ENCODE results near the gene CHRNB4. TPM values are rescaled to one million over a fixed set of nuclear protein-coding genes. Genes with fewer than 3 reads are reported as not detected.
A peak's percentile ranks its signal among the peaks of the same experiment; 100 is the strongest.

Gene CHRNB4
- total and polyA plus RNA-seq, 2 of the 8 experiments (the other 6 are each of a cell fraction or from before 2014, with no cell fraction given), result 2.4 to 4.5 TPM

GRCh38 chr15:78651007-78651406 is 10.0 kb upstream of the CHRNB4 start:
- H3K23ac ChIP-seq (ENCODE audit: insufficient read length), result no peak overlapping the region
- H3K9me3 ChIP-seq (ENCODE audit: insufficient read depth in 2 of 2, low read depth in 1 of 2, low read length in 1 of 2), result no peaks in the 10 kb centered on the region
- H4K20me1 ChIP-seq (replicated peaks in 1 of 2; ENCODE audit: control insufficient read depth in 1 of 2, insufficient read depth in 2 of 2, low read length in 2 of 2), result no peaks in the 10 kb centered on the region
- no peak overlapping the region for H2BK120ac ChIP-seq (replicated peaks; ENCODE audit: low read depth, low read length)
- H4K5ac ChIP-seq (ENCODE audit: insufficient read length, low read depth, low read length), result no peak overlapping the region
- no peak overlapping the region for H2BK15ac ChIP-seq (ENCODE audit: low read length)
- H4K91ac ChIP-seq (replicated peaks; ENCODE audit: insufficient read length, low read length), result no peak overlapping the region
- no peaks in the 10 kb centered on the region for H3K79me2 ChIP-seq (ENCODE audit: control insufficient read depth in 1 of 2, insufficient read depth in 2 of 2, low read length in 2 of 2)
- no peak overlapping the region for H3K27ac ChIP-seq (ENCODE audit: low read depth, low read length)
- no peaks in the 10 kb centered on the region for H3K23me2 ChIP-seq (ENCODE audit: low read depth, low read length)
- no peak overlapping the region for H3K4me2 ChIP-seq (ENCODE audit: insufficient read depth in 1 of 2, low read depth in 2 of 2, low read length in 2 of 2)
- DNase-seq (ENCODE audit: low read depth in 1 of 2, low spot score in 2 of 2), result no peak
- no peaks in the 10 kb centered on the region for H3K4me1 ChIP-seq (replicated peaks in 1 of 4; ENCODE audit: control insufficient read depth in 3 of 4, insufficient read depth in 4 of 4, low read length in 3 of 4)
- no peak overlapping the region for H2AK5ac ChIP-seq (ENCODE audit: low read depth, low read length)
- H3K79me1 ChIP-seq (ENCODE audit: low read depth, low read length), result no peaks in the 10 kb centered on the region
- WGBS, 2 experiments (ENCODE audit: extremely low coverage in 1 of 2, insufficient coverage in 1 of 2, insufficient read length in 1 of 2, insufficient replicate concordance in 2 of 2, low coverage in 1 of 2, low lambda C conversion rate in 2 of 2, missing lambda C conversion rate in 1 of 2), result 85% methylated on average over 3 of the region's 3 CpGs; no CpG with 5 or more reads in 1 of the 2 experiments
- no peak overlapping the region for H2BK12ac ChIP-seq (ENCODE audit: low read depth, low read length)
- H3K27me3 ChIP-seq (replicated peaks in 1 of 4; ENCODE audit: control insufficient read depth in 3 of 4, extremely low read depth in 1 of 4, insufficient read depth in 3 of 4, low read length in 3 of 4), result no peaks in the 10 kb centered on the region
- FAIRE-seq, result no peak
- no peak overlapping the region for H2AFZ ChIP-seq (ENCODE audit: low read length)
- H3K14ac ChIP-seq (ENCODE audit: insufficient read length), result no peak overlapping the region
- no peak overlapping the region for H3K4me3 ChIP-seq (ENCODE audit: extremely low read depth in 1 of 4, insufficient read depth in 2 of 4, low read depth in 3 of 4, low read length in 4 of 4)
- ChIA-PET POLR2A (ENCODE audit: partially characterized antibody) (interaction anchor here (0.8 to 2.1 kb wide), 2 partner anchors 9 to 13 kb away, joined by 3 to 7 read pairs; partner anchors contain the start of gene CHRNB4), CTCF (ENCODE audit: partially characterized antibody) (interaction anchor here (0.7 to 5.6 kb wide), 6 partner anchors 11 to 100 kb away, joined by 3 to 44 read pairs (median 4); partner anchors contain the start of gene CHRNB4)
- H4K8ac ChIP-seq (ENCODE audit: extremely low read depth, insufficient read depth, low read length), result peak overlapping the region; percentile 41; the same call in 1 of the 2 replicates
- H3K36me3 ChIP-seq (ENCODE audit: control insufficient read depth in 2 of 4, insufficient read depth in 4 of 4, low read length in 3 of 4), result no peaks in the 10 kb centered on the region
- H3K56ac ChIP-seq (replicated peaks; ENCODE audit: insufficient read length, low read depth, low read length), result no peak overlapping the region
- no peak overlapping the region for H2BK20ac ChIP-seq (ENCODE audit: low read length)
- no peak overlapping the region for H3K9ac ChIP-seq (replicated peaks in 1 of 4; ENCODE audit: extremely low read depth in 1 of 4, low read depth in 3 of 4, low read length in 3 of 4)
- no peak overlapping the region for H3K4ac ChIP-seq (replicated peaks; ENCODE audit: insufficient read length, low read depth, low read length)
- H2BK5ac ChIP-seq (ENCODE audit: low read depth, low read length), result no peak overlapping the region
- no peak overlapping the region for H3K18ac ChIP-seq (ENCODE audit: extremely low read depth, low read length)
- TF ChIP-seq POLR2A (IDR thresholded peaks at IDR 0.05; ENCODE audit: control extremely low read depth in 1 of 2, low read depth in 2 of 2, low read length in 2 of 2), result no peak
- TF ChIP-seq NANOG (IDR thresholded peaks at IDR 0.05; ENCODE audit: insufficient read depth, low read depth, low read length, poor library complexity, severe bottlenecking), result no peak
- no peak for TF ChIP-seq SIRT6 (IDR thresholded peaks at IDR 0.05; ENCODE audit: low read length)
- TF ChIP-seq SAP30 (IDR thresholded peaks at IDR 0.05; ENCODE audit: insufficient read depth, insufficient replicate concordance, low read length), result no peak
- no peak for TF ChIP-seq SIX5 (IDR thresholded peaks at IDR 0.05; ENCODE audit: low read depth, low read length)
- TF ChIP-seq CEBPB (IDR thresholded peaks at IDR 0.05; ENCODE audit: low read depth, low read length), result no peak
- no peak for TF ChIP-seq BCL11A (IDR thresholded peaks at IDR 0.05; ENCODE audit: low read depth in 2 of 2, low read length in 2 of 2)
- no peak for TF ChIP-seq SP4 (IDR thresholded peaks at IDR 0.05; ENCODE audit: low read length)
- no peak for TF ChIP-seq POU5F1 (IDR thresholded peaks at IDR 0.05; ENCODE audit: low read depth, low read length)
